Activated T-helper 1 cell treated with Interleukin-2 at 50 U/mL for 16 hours (primary cell): ENCODE measurements around the gene TMEM53.

Source experiments
- DNase-seq: peaks from one replicate; pipeline ENCODE4 v3.0.0-alpha.2; 2020; ENCODE audit warnings: low read depth

TMEM53 gene

DNA sequence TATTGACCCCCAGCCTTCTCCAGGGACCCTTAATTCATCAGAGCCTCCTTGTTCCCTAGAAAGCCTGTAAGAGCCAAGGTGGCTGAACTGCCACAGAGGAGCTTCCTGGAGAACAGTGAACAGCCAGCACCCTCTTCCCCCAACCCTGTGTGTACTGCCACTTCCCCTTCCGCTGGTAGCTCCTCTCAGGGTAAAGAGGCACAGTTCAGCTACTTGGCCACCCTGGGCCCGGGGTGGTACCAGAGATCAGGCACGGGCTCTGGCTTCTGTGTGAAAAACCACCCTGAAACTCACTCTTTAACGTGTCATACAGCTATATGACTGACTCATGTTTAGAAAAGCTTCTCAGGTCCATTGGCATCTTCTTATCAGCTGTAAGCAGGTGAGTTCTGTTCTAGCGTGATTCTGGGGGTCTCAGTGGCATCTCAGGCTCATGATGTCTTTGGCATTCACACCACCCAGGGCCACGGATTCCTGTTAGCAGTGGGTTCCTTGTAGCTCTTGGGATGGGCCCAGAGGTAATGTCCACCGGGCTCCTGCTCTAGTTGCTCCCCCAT is 22.6 kb upstream of the TMEM53 start:
- no peak for DNase-seq

DNA sequence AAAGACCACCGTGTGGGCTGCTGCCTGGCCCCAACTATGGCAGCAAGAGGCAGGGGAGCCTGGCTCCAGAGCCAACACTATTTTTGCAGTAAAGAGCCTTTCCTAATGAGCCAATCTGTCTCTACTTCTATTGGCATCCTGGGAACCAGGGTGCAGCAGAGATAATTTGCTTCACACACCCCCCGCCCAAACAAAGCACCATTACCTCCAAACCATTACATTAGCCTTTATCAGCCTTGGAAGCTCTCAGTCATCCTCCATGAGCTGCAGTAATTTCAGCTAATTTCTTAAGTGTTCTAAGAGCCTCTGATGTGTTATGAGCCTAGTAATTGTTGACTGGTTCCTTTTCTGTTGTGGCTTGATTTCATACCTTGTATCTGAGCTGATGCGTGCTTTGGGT is 21.8 kb upstream of the TMEM53 start:
- no peak for DNase-seq

DNA sequence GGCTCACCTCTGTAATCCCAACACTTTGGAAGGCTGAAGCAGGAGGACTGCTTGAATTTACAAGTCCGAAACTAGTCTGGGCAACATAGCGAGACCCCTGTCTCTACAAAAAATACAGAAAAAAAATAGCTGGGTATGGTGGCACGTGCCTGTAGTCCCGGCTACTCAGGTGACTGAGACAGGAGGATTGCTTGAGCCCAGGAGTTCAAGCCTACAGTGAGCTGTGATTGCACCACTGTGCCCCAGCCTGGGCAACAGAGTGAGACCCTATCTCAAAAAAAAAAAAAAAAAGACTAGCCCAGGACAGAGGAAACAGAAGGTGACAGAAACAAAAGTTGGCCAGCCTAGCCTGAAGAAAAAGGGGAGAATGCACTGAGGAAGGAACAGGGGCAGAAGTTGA is 21.4 kb upstream of the TMEM53 start:
- DNase-seq: no peak

DNA sequence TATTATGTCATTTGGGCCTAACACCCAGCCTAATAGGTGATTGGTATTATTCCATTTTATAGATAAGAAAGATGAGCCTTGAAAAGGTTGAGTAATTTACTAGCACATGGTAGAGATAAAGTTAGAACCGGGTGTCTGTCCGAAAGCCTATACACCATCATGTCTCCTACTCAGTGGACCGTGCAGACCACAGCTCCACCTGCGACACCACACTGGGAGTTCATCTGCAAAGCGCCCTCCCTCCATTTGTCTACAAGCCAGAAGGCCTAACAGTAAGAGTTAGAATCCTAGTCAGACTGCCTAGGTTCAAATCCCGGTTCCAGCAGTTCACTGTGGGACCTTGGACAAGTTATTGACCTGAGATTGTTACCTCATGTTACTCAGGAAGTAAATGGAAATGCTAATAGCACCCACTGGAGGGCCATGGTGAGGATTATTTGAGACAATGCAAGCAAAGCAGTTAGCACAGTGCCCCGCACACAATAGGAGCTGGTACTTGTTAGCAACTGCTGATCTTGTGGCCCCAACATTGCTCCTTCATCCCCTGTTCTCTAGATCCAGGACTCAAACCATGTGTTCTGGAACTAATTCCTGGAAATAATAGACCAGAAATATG is 20.7 kb upstream of the TMEM53 start:
- no peak for DNase-seq

- DNase-seq: no peak
These were observed 19.6 kb upstream of the TMEM53 start for GRCh38 chr1:44693900-44694299.

DNA sequence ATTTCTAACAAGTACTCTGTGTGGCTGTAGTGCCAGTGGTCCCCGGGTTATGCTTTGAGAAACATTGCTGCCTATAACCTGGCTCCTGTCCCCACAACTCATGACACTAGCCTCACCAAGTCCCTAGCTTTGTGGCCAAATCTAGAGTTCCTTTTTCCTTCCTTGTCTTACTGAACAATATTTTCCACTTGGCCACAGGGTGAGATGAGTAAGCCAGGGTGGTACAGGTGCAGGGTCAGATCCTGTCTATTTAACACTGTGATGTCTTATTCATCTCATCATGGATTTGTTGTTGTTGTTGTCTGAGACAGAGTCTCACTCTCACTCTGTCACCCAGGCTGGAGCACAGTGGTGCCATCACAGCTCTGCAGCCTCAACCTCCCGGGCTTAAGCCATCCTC is 18.9 kb upstream of the TMEM53 start:
- DNase-seq: no peak

- DNase-seq: no peak
These were observed 15.1 kb upstream of the TMEM53 start for GRCh38 chr1:44689447-44689765.

GRCh38 chr1:44688760-44689446 is 14.6 kb upstream of the TMEM53 start:
- no peak for DNase-seq

DNA sequence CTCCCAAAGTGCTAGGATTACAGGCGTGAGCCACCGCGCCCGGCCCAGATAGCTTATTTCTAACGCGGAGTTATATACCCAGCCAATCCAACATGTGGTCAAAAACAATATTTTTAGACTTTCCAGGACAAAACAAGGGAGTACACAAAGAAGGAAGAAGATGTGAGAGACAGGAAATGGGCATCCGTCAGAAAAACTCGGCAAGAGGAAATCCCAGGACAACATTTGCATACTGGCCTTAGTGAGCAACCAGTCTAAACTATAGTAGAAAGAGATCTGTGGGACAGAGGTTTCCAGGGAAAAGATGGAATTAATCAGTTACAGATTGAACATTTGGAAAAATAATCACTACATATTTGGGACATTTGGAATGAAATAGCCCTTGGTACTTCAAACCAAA is 11.6 kb upstream of the TMEM53 start:
- no peak for DNase-seq

DNA sequence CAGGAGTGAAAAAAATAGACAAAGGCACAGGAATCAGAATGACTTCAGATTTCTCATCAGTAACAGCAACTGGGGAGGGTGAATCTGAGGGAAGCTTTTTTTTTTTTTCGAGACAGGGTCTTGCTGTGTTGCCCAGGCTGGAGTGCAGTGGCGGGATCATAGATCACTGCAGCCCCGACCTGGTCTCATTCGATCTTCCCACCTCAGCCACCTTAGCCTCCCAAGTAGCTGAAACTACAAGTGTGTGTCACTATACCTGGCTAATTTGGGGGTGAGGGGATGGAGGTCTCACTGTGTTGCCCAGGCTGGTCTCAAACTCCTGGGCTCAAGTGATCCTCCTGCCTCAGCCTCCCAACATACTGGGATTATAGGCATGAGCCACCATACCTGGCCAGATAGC is 10.9 kb upstream of the TMEM53 start:
- DNase-seq: no peak

GRCh38 chr1:44684525-44684924 is 10.2 kb upstream of the TMEM53 start:
- no peak for DNase-seq

GRCh38 chr1:44682883-44683265 is 8.6 kb upstream of the TMEM53 start:
- no peak for DNase-seq

DNA sequence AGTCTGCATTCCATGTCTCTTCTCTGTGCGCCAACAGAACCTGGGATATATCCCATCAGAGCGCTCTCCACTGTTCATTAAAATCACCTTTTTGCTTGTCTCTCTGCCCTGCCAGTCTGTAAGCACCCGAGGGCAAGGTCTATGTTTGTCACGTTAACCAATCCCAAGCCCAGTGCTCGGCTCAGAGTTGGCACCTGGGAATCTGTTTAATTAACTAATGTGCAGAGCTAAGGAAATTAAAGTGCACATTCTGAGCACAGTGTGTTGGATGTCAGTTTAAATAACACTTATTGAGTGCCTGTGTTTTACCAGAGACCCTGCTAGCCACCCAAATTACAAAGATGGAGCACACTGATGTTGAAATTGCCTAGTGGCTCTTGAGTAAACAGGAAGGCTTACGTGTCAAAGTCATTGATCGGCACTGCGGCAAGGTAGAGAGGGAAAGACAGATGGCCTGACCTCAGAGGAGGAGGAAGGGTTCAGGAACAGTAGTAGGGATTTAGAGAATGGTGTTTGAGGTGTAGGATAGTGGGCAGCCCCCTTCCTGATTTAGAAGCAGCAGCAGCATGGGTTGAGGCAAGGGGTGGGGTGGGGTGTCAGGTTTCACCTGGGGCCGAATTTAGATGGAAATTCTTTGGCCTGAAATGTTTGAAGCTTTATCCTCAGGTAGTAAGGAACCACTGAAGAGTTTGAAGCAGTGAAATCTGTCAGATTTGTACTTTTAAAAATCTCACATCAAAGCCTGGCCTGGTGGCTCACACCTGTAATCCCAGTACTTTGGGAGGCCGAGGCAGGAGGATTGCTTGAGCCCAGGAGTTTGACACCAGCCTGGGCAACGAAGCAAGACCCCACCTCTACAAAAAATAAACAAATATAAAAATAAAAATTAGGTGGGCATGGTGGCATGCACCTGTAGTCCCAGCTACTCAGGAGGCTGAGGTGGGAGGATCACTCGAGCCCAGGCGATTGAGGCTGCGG is 7.9 kb upstream of the TMEM53 start:
- DNase-seq: no peak

GRCh38 chr1:44679468-44679867 is 5.2 kb upstream of the TMEM53 start:
- DNase-seq: no peak

GRCh38 chr1:44678626-44679025 is 4.3 kb upstream of the TMEM53 start:
- no peak for DNase-seq

- DNase-seq: no peak
These were observed 3.8 kb upstream of the TMEM53 start for GRCh38 chr1:44678120-44678519.

DNA sequence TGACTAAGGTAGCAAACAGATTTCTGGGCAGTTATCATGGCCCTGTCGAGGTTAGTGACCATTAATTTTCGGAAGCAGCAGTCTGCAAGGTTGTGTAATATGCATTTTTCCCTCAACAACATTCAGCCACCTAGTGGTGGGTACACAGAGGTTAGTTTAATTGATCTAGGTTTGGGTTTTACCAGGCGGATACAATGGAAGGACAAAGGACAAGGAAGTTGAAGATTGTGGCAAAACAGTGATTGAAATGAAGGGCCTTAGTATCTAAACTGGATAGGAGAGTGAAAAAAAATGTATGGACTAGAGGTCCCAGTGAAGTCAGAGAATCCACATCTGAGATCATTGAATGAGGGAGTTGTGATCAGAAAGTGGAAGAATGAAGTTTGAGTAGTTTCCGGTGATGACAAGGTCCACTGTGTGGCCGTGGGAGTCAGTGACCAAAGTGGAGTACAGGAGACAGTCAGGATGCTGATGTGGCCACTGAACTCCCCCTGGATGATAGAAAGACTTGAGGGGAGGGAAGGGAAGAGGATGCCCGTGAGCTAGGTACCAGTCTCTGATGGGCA is 3.0 kb upstream of the TMEM53 start:
- DNase-seq: no peak

- no peak for DNase-seq
These were observed 2.4 kb upstream of the TMEM53 start for GRCh38 chr1:44676484-44677200.

DNA sequence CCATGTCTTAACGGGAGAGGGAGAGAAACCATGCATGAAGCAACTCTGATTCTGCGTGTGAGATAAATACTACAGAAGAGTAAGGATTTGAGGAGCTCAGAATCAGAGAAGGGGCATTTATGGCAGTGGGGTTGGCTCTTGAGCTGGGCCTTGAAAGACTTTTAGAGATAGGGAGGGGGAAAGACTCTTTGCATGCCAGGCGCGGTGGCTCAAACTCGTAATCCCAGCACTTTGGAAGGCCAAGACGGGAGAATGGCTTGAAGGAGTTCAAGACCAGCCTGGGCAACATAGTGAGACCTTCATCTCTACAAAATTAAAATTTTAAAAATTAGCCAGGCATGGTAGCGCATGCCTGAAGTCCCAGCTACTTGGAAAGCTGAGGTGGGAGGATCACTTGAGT is 905 bp upstream of the TMEM53 start:
- no peak for DNase-seq

- DNase-seq: no peak
These were observed 587 bp downstream of the TMEM53 start for GRCh38 chr1:44673675-44674112.

GRCh38 chr1:44672961-44673674 is 1.2 kb downstream of the TMEM53 start:
- DNase-seq: no peak
